Inflammatory macrophage treated with lipopolysaccharide for 1 hour (primary cell): Measurements from ENCODE around the gene NBDY.
A peak's percentile ranks its signal among the peaks of the same experiment; 100 is the strongest.
"Not testable (repeated sequence)": the region's sequence is repeated elsewhere in the genome, so short reads cannot be mapped to it uniquely, and the experiment has no call there.

Experiments
- DNase-seq, 2 donors: peaks; one replicate each; pipeline ENCODE4 v3.0.0-alpha.2; 2020 to 2022

Gene NBDY

GRCh38 chrX:56729152-56729850 is at the start of gene NBDY:
Gene NBDY, plus strand, starts transcription at chrX:56729243. Its CDS starts 111 bp downstream, at chrX:56729354.
- DNase-seq: peak; percentile 26 to 46

- not testable (repeated sequence) for DNase-seq
These were observed 24.5 kb upstream of the NBDY start for GRCh38 chrX:56704530-56704929.

- peak; percentile 29 to 37 for DNase-seq
These were observed 2.4 kb upstream of the NBDY start for GRCh38 chrX:56726605-56727004.

- DNase-seq: no peak
These were observed 1.5 kb upstream of the NBDY start for GRCh38 chrX:56727531-56727930.

- DNase-seq: no peak
These were observed 722 bp upstream of the NBDY start for GRCh38 chrX:56728321-56728720.

GRCh38 chrX:56728752-56729151 is 291 bp upstream of the NBDY start:
- no peak for DNase-seq

GRCh38 chrX:56733459-56734046 is 4.5 kb downstream of the NBDY start:
- DNase-seq: peak; percentile 44 to 79

GRCh38 chrX:56736219-56736618 is 7.2 kb downstream of the NBDY start:
- DNase-seq: no peak

GRCh38 chrX:56738670-56739069 is 9.6 kb downstream of the NBDY start:
- DNase-seq: no peak

GRCh38 chrX:56744996-56745395 is 16.0 kb downstream of the NBDY start:
- DNase-seq: peak; percentile 46 to 61

- DNase-seq: no peak
These were observed 18.0 kb downstream of the NBDY start for GRCh38 chrX:56746996-56747395.

- DNase-seq: no peak
These were observed 22.0 kb downstream of the NBDY start for GRCh38 chrX:56751071-56751470.

- no peak for DNase-seq
These were observed 28.3 kb downstream of the NBDY start for GRCh38 chrX:56757327-56757726.

GRCh38 chrX:56758456-56758855 is 29.4 kb downstream of the NBDY start:
- DNase-seq: no peak

GRCh38 chrX:56759736-56760409 is 30.8 kb downstream of the NBDY start:
- no peak for DNase-seq

GRCh38 chrX:56760410-56761124 is 31.5 kb downstream of the NBDY start:
- DNase-seq: not testable (repeated sequence)

- DNase-seq: no peak
These were observed 32.1 kb downstream of the NBDY start for GRCh38 chrX:56761167-56761566.

- DNase-seq: no peak
These were observed 33.2 kb downstream of the NBDY start for GRCh38 chrX:56762220-56762619.

- DNase-seq: no peak
These were observed 33.9 kb downstream of the NBDY start for GRCh38 chrX:56762707-56763555.

- no peak for DNase-seq
These were observed 34.6 kb downstream of the NBDY start for GRCh38 chrX:56763556-56764152.

GRCh38 chrX:56764153-56764974 is 35.3 kb downstream of the NBDY start:
- DNase-seq: peak in 1 of 2 donors; percentile 54
